Left colon (tissue), 2 donors: ENCODE data around the gene PDE4B. TPM values are rescaled to one million over a fixed set of nuclear protein-coding genes. Genes with fewer than 3 reads are reported as not detected.
"Not testable (repeated sequence)": the region's sequence is repeated elsewhere in the genome, so short reads cannot be mapped to it uniquely, and the experiment has no call there.

Experiments
- ATAC-seq: fragments of 200-7000 bp; cut with Tn5 transposase; one replicate; pipeline ENCODE4 v1.9.1; 2020; ENCODE audit warnings: mild to moderate bottlenecking, moderate library complexity
- DNase-seq, 2 donors: peaks; one replicate each; pipeline ENCODE4 v3.0.0-alpha.2; 2020
- intact Hi-C, 2 donors: fragments of 100-400 bp; cut with DNase I in 1 of 2; cut with micrococcal nuclease in 1 of 2; formaldehyde crosslinking; loops; one replicate each; pipeline versions ENCODE4 v1.11.2 to v1.14.0; 2022; cut with DNase I, micrococcal nuclease
- total RNA-seq, 2 donors: library from RNA; stranded (reverse); fragmentation: NEBNext Ultra II Directional; extraction: Animal tissue kit (Norgen Biotek cat#: 25700); gene quantifications; one replicate each; pipeline ENCODE4 v1.2.1, GENCODE V29; 2021
- donor health status: DM: no; HTN: no; CAD: no.
- donor health status: DM: yes; HTN: yes; CAD: no.

Gene PDE4B
- total RNA-seq, 2 donors from 2014 or later: 4.2 to 4.4 TPM

- DNase-seq (no peak), ATAC-seq (no peak)
- intact Hi-C loops: no loop called here
These were observed 622.6 kb downstream of the PDE4B start for GRCh38 chr1:66415281-66415680.

GRCh38 chr1:66415866-66416265 lies 623.2 kb downstream of the PDE4B start:
- intact Hi-C loops: no loop called here
- DNase-seq (no peak), ATAC-seq (no peak)

- ATAC-seq (no peak), DNase-seq (no peak)
- intact Hi-C loops: no loop called here
These were observed 623.6 kb downstream of the PDE4B start for GRCh38 chr1:66416295-66416694.

- intact Hi-C loops: no loop called here
- no peak for DNase-seq
- no peak for ATAC-seq
These were observed 625.3 kb downstream of the PDE4B start for GRCh38 chr1:66418021-66418420.

- intact Hi-C loops, ATAC-seq, DNase-seq: not testable (repeated sequence)
These were observed 627.5 kb downstream of the PDE4B start for GRCh38 chr1:66420171-66420570.

GRCh38 chr1:66420906-66421305 lies 628.2 kb downstream of the PDE4B start:
- ATAC-seq, intact Hi-C loops, DNase-seq: not testable (repeated sequence)

GRCh38 chr1:66422804-66423203 lies 630.1 kb downstream of the PDE4B start:
- ATAC-seq: no peak
- intact Hi-C loops: no loop called here

More at GRCh38 chr1:66422804-66423203, 630.1 kb downstream of the PDE4B start:
- DNase-seq: no peak
